Endothelial cell (in vitro differentiated cells): Measurements from ENCODE around the gene PLPP1. TPM values are rescaled to one million over a fixed set of nuclear protein-coding genes. Genes with fewer than 3 reads are reported as not detected.

Experiments used
- DNase-seq: peaks from one replicate; pipeline ENCODE4 v3.0.0; 2021; ENCODE audit warnings: low spot score
- H3K27ac Mint-ChIP-seq: one replicate; pipeline ENCODE4 v1.8.0; 2021; ENCODE audit warnings: mixed read lengths, inconsistent platforms; ENCODE audit not compliant: unreplicated experiment
- H3K27me3 Mint-ChIP-seq: one replicate; pipeline ENCODE4 v1.8.0; 2021; ENCODE audit warnings: mild to moderate bottlenecking, moderate library complexity, mixed read lengths, inconsistent platforms; ENCODE audit not compliant: unreplicated experiment
- H3K36me3 Mint-ChIP-seq: one replicate; pipeline ENCODE4 v1.8.0; 2021; ENCODE audit warnings: mild to moderate bottlenecking, low read depth, mixed read lengths, inconsistent platforms; ENCODE audit not compliant: unreplicated experiment
- H3K4me1 Mint-ChIP-seq: one replicate; pipeline ENCODE4 v1.8.0; 2021; ENCODE audit warnings: mild to moderate bottlenecking, mixed read lengths, inconsistent platforms; ENCODE audit not compliant: unreplicated experiment
- H3K4me3 Mint-ChIP-seq: one replicate; pipeline ENCODE4 v1.8.0; 2021; ENCODE audit warnings: mild to moderate bottlenecking, mixed read lengths, inconsistent platforms; ENCODE audit not compliant: unreplicated experiment
- H3K9me3 Mint-ChIP-seq: one replicate; pipeline ENCODE4 v1.8.0; 2021; ENCODE audit warnings: mixed read lengths, inconsistent platforms; ENCODE audit not compliant: unreplicated experiment
- total RNA-seq: library from RNA; stranded (reverse); fragmentation: NEBNext Ultra II Directional; extraction: Animal tissue kit (Norgen Biotek cat#: 25700); gene quantifications from one replicate; pipeline ENCODE4 v1.2.1, GENCODE V29; 2021; ENCODE audit not compliant: unreplicated experiment
- TF ChIP-seq, protein P1 (sequence below): fragments of 200-600 bp; sonication (generic); IDR thresholded peaks from one replicate; pipeline ENCODE4 v1.5.0; 2021; ENCODE audit warnings: antibody characterized with exemption; ENCODE audit not compliant: unreplicated experiment

PLPP1 gene
- total RNA-seq, 1 donor from 2014 or later = 11.3 TPM

DNA sequence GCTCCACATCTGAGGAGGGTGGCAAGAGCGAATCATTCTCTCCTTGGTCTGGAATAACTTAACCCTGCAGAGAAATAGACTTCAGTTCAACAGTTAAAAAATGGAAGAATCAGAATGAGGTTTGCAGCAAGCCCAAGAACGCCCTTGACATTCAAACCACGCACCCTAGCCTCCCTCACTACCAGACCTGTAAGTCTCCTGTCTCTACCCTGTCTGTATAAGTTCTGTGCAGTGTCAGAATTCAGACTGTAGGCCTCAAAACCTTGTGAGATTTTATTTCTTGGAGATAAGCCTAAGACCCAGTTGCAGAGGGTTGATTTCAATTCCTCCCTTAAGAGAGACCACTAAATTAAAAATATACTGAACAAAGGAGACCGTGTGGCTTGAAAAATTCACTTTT lies 35.8 kb upstream of the PLPP1 start:
- no peaks in the 10 kb centered on the region for H3K4me1 Mint-ChIP-seq
- DNase-seq = no peak
- peaks cover 2% of the 10 kb centered on the region for H3K27me3 Mint-ChIP-seq
- no peak overlapping the region for H3K4me3 Mint-ChIP-seq
- no peaks in the 10 kb centered on the region for H3K36me3 Mint-ChIP-seq
- no peaks in the 10 kb centered on the region for H3K9me3 Mint-ChIP-seq
- no peak overlapping the region for H3K27ac Mint-ChIP-seq
- TF ChIP-seq, protein P1, sequence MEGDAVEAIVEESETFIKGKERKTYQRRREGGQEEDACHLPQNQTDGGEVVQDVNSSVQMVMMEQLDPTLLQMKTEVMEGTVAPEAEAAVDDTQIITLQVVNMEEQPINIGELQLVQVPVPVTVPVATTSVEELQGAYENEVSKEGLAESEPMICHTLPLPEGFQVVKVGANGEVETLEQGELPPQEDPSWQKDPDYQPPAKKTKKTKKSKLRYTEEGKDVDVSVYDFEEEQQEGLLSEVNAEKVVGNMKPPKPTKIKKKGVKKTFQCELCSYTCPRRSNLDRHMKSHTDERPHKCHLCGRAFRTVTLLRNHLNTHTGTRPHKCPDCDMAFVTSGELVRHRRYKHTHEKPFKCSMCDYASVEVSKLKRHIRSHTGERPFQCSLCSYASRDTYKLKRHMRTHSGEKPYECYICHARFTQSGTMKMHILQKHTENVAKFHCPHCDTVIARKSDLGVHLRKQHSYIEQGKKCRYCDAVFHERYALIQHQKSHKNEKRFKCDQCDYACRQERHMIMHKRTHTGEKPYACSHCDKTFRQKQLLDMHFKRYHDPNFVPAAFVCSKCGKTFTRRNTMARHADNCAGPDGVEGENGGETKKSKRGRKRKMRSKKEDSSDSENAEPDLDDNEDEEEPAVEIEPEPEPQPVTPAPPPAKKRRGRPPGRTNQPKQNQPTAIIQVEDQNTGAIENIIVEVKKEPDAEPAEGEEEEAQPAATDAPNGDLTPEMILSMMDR = no peak

- peaks cover 5% of the 10 kb centered on the region for H3K27me3 Mint-ChIP-seq
- no peaks in the 10 kb centered on the region for H3K4me1 Mint-ChIP-seq
- no peak overlapping the region for H3K4me3 Mint-ChIP-seq
- no peaks in the 10 kb centered on the region for H3K36me3 Mint-ChIP-seq
- no peak overlapping the region for H3K27ac Mint-ChIP-seq
- no peaks in the 10 kb centered on the region for H3K9me3 Mint-ChIP-seq
- TF ChIP-seq, protein P1 = no peak
- no peak for DNase-seq
These were observed 35.3 kb upstream of the PLPP1 start for GRCh38 chr5:55570026-55570425.

- no peaks in the 10 kb centered on the region for H3K4me1 Mint-ChIP-seq
- no peaks in the 10 kb centered on the region for H3K36me3 Mint-ChIP-seq
- no peak overlapping the region for H3K27ac Mint-ChIP-seq
These were observed 34.7 kb upstream of the PLPP1 start for GRCh38 chr5:55569513-55569865.

DNA sequence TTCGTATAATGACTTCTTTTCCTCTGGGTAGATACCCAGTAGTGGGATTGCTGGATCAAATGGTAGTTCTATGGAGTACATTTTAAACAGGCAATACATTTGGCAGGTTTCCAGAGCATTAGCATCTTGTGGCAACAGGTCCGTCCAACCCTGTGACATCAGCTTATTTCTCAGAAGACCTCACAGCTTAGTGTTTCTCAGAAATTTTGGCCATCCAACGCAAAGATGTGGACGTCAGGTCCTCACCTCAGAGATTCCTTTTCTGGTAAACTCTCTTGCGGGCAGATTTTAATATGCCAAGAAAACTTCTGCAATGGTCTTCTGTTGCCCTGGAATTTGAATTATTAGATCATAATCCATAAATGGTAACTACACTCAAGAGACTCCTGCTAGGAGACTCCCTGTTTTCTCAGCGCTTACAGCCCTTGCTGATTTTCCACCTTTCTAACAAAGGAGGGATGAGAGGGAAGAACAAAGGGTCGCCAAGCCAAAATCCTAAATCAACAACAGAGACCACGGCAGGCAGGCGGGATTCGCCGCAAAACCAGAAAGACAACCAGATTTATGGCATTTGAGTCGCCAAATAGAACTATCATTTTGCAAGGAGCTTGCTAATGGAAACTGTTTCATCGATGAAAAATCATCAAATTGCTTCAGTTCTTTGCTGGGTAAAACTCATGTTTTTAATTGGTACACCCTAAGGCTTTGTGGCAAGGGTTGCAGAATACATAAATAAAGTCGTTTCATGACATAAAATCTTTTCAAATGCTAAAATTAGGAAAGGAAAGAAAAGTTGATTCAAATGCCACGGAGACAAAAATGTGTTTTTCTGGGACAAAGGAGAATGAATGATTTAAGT lies 34.1 kb upstream of the PLPP1 start:
- H3K27ac Mint-ChIP-seq = no peak overlapping the region
- H3K27me3 Mint-ChIP-seq = peaks cover 5% of the 10 kb centered on the region
- no peaks in the 10 kb centered on the region for H3K4me1 Mint-ChIP-seq
- no peak for DNase-seq
- no peaks in the 10 kb centered on the region for H3K36me3 Mint-ChIP-seq
- TF ChIP-seq, protein P1 = no peak
- H3K4me3 Mint-ChIP-seq = no peak overlapping the region
- no peaks in the 10 kb centered on the region for H3K9me3 Mint-ChIP-seq

More at GRCh38 chr5:55569513-55569865, 34.7 kb upstream of the PLPP1 start:
- no peak for DNase-seq
- Mint-ChIP-seq H3K9me3 (no peaks in the 10 kb centered on the region), H3K4me3 (no peak overlapping the region), H3K27me3 (peaks cover 5% of the 10 kb centered on the region)
- TF ChIP-seq, protein P1 = no peak

GRCh38 chr5:55564721-55565120 lies 30.0 kb upstream of the PLPP1 start:
- Mint-ChIP-seq H3K27ac (no peak overlapping the region), H3K9me3 (no peaks in the 10 kb centered on the region), H3K36me3 (no peaks in the 10 kb centered on the region), H3K27me3 (peaks cover 3% of the 10 kb centered on the region), H3K4me3 (no peak overlapping the region), H3K4me1 (no peaks in the 10 kb centered on the region)
- TF ChIP-seq, protein P1 = no peak
- no peak for DNase-seq
